GM19397 (cell line): ENCODE data around the gene ZIC1.

Experiments used
- ATAC-seq: cut with Tn5 transposase; IDR thresholded peaks from one replicate; pipeline ENCODE4 v1.9.1; 2021; ENCODE audit warnings: mild to moderate bottlenecking, moderate library complexity; ENCODE audit not compliant: unreplicated experiment

ZIC1 gene

GRCh38 chr3:147394884-147395225, 14.3 kb upstream of the ZIC1 start:
- no peak for ATAC-seq

GRCh38 chr3:147395899-147396711, 13.1 kb upstream of the ZIC1 start:
- no peak for ATAC-seq

- ATAC-seq = no peak
Measured at GRCh38 chr3:147396712-147397046, 12.5 kb upstream of the ZIC1 start.

- ATAC-seq = no peak
Measured at GRCh38 chr3:147397155-147397874, 11.8 kb upstream of the ZIC1 start.

GRCh38 chr3:147397875-147398812, 11.0 kb upstream of the ZIC1 start:
- no peak for ATAC-seq

GRCh38 chr3:147398813-147399534, 10.2 kb upstream of the ZIC1 start:
- no peak for ATAC-seq

- ATAC-seq = no peak
Measured at GRCh38 chr3:147400111-147400510, 9.1 kb upstream of the ZIC1 start.

- ATAC-seq = no peak
Measured at GRCh38 chr3:147400999-147401398, 8.2 kb upstream of the ZIC1 start.

- ATAC-seq = no peak
Measured at GRCh38 chr3:147401421-147401820, 7.7 kb upstream of the ZIC1 start.

- no peak for ATAC-seq
Measured at GRCh38 chr3:147402159-147402558, 7.0 kb upstream of the ZIC1 start.

- ATAC-seq = no peak
Measured at GRCh38 chr3:147403511-147403910, 5.7 kb upstream of the ZIC1 start.

GRCh38 chr3:147404000-147404799, 5.0 kb upstream of the ZIC1 start:
- no peak for ATAC-seq

GRCh38 chr3:147404800-147405230, 4.3 kb upstream of the ZIC1 start:
- no peak for ATAC-seq

GRCh38 chr3:147405231-147406027, 3.7 kb upstream of the ZIC1 start:
- ATAC-seq = no peak

GRCh38 chr3:147406028-147406931, 2.9 kb upstream of the ZIC1 start, which contains the start of gene ZIC4:
Gene ZIC4, minus strand, starts transcription at chr3:147406543. Its CDS starts 3,746 bp downstream, at chr3:147402797.
- ATAC-seq = no peak

GRCh38 chr3:147407114-147407497, 2.1 kb upstream of the ZIC1 start:
- ATAC-seq = no peak

GRCh38 chr3:147407498-147408187, 1.5 kb upstream of the ZIC1 start:
- no peak for ATAC-seq
